PFSK-1 (cell line): Measurements from ENCODE around the gene BOLL.

Source experiments
- FOXP2 ChIP-seq: optimal IDR thresholded peaks from 2 replicates; pipeline ENCODE3; 2011; ENCODE audit warnings: borderline replicate concordance, control low read depth, inconsistent platforms; ENCODE audit not compliant: insufficient read depth; ENCODE audit errors: extremely low read length, extremely low read depth
- POLR2AphosphoS5 ChIP-seq: IDR thresholded peaks from 2 replicates; pipeline ENCODE4 v1.6.1; 2012; ENCODE audit warnings: low read depth, mild to moderate bottlenecking, control low read depth, low read length, moderate library complexity
- REST ChIP-seq, 2 experiments: IDR thresholded peaks; 2 replicates each; pipeline versions ENCODE4 v1.6.1 to v1.8.0; 2011 to 2012; ENCODE audit warnings: low read depth in 2 of 2, low read length in 2 of 2, control low read depth in 1 of 2, inconsistent platforms in 1 of 2, mild to moderate bottlenecking in 1 of 2, moderate library complexity in 1 of 2; ENCODE audit not compliant: insufficient read depth in 1 of 2
- SIN3A ChIP-seq: IDR thresholded peaks from 2 replicates; pipeline ENCODE4 v1.6.1; 2012; ENCODE audit warnings: mild to moderate bottlenecking, low read length, moderate library complexity, borderline replicate concordance; ENCODE audit not compliant: insufficient read depth
- TAF1 ChIP-seq: IDR thresholded peaks from 2 replicates; pipeline ENCODE4 v1.6.1; 2012; ENCODE audit warnings: low read length, control low read depth, borderline replicate concordance; ENCODE audit not compliant: insufficient read depth

Gene BOLL

GRCh38 chr2:197713271-197713670, 71.8 kb downstream of the BOLL start:
- no peak for TF ChIP-seq TAF1
- TF ChIP-seq FOXP2, result no peak
- no peak for TF ChIP-seq REST (IDR thresholded peaks at IDR 0.05; ENCODE audit: insufficient read depth in 1 of 2, low read depth in 2 of 2, low read length in 2 of 2)
- TF ChIP-seq POLR2AphosphoS5, result no peak
- no peak for TF ChIP-seq SIN3A

GRCh38 chr2:197711578-197711977, 73.5 kb downstream of the BOLL start:
- TF ChIP-seq REST (IDR thresholded peaks at IDR 0.05; ENCODE audit: insufficient read depth in 1 of 2, low read depth in 2 of 2, low read length in 2 of 2) (no peak), SIN3A (no peak), FOXP2 (no peak), POLR2AphosphoS5 (no peak), TAF1 (no peak)

DNA sequence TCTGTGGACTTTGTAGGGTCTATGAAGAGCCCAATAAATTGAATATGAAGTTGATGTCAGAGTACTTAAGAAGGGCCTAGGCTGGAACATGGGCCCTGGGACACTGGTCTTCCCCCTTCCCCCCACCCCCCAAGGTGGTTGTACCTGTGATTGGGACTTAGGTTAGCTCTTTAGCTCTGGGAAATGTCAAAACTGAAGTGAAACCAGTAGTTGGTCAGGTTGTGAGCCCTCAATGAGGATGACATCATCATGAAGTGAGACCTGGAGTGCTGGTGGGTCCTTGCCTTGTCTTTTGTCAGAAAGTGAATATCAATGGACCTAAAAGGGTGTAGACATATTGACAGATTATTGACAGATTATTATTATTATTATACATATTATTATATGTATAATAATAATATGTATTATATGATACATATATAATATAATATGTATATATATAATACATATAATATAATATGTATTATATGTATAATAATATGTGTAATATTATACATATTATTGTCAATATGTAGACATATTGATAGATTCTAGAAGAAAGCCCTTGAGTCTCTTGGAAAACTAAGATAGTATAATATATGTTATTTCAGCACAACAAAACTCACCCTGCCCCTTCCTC, 74.6 kb downstream of the BOLL start:
- TF ChIP-seq FOXP2 (no peak), TAF1 (no peak), SIN3A (no peak), REST (IDR thresholded peaks at IDR 0.05; ENCODE audit: insufficient read depth in 1 of 2, low read depth in 2 of 2, low read length in 2 of 2) (no peak), POLR2AphosphoS5 (no peak)

DNA sequence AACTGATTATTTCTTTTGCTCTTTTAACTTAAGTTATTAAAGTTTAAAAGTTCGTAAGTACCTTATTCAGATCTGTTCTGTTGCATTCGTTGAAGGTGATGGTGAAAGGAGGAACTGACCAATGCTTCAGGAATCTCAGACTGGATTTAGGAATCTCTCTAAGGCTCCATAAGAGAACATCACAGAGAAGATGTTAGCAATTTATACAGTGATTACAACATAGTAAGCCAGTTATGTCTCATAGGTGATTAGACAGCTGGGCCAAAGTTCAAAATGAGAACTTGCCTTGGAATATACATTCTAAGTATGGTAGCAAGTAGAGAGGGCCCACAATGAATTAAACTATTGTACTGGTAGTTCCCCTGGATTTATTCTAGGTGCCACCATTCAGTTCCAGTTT, 76.8 kb downstream of the BOLL start:
- no peak for TF ChIP-seq FOXP2
- TF ChIP-seq POLR2AphosphoS5, result no peak
- no peak for TF ChIP-seq SIN3A
- no peak for TF ChIP-seq REST (IDR thresholded peaks at IDR 0.05; ENCODE audit: insufficient read depth in 1 of 2, low read depth in 2 of 2, low read length in 2 of 2)
- TF ChIP-seq TAF1, result no peak
